HL-60 (cell line): Measurements from ENCODE around the gene TLE7.

Source experiments
- CTCF ChIP-seq: IDR thresholded peaks from one replicate; pipeline ENCODE4 v1.5.1; 2011; ENCODE audit warnings: low read length, control low read depth, inconsistent platforms; ENCODE audit not compliant: insufficient read depth
- REST ChIP-seq: IDR thresholded peaks from 2 replicates; pipeline ENCODE4 v1.6.1; 2012; ENCODE audit warnings: low read depth; ENCODE audit not compliant: insufficient replicate concordance

DNA sequence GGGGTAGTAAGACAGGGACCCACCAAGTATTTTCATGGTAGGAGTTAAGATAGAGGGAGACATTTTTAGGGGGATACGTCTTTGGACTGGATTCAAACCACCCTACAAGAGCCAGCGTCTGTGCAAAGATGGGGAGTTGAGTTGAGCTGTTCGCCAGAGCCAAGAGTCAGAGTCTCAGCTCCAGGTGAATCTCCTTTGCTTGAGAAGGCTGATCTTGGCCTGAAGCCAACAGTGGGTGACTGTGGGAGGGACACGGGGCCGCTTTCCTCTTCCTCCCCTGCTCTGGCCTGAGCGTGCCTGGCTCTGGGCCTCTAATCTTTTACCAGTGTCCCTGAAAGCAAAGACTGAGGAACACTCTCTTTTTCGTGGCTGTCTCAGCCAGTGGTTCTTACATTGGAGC is 5.4 kb downstream of the TLE7 start:
- TF ChIP-seq REST = no peak
- TF ChIP-seq CTCF = no peak
